SU-DHL-6 (cell line): ENCODE measurements around the gene ACVR1C.
"Not testable (repeated sequence)": the region's sequence is repeated elsewhere in the genome, so short reads cannot be mapped to it uniquely, and the experiment has no call there.

ENCODE experiments used
- CTCF ChIP-seq: fragments of 200-600 bp; sonication (generic); IDR thresholded peaks from one replicate; pipeline ENCODE4 v1.5.1; 2017; ENCODE audit warnings: antibody characterized with exemption, mild to moderate bottlenecking, low read length, moderate library complexity; ENCODE audit not compliant: insufficient read depth, poor library complexity, severe bottlenecking
- EZH2phosphoT487 ChIP-seq: fragments of 200-600 bp; sonication (generic), shearing (Covaris generic); conservative IDR thresholded peaks from 2 replicates; pipeline ENCODE4 v1.6.1; 2018; ENCODE audit warnings: mild to moderate bottlenecking, antibody characterized with exemption, low read length, moderate library complexity, mixed read lengths

GRCh38 chr2:157566623-157567022 lies 62.0 kb downstream of the ACVR1C start:
- TF ChIP-seq EZH2phosphoT487, CTCF: not testable (repeated sequence)
